Karpas-422 (cell line): ENCODE data around the gene ABHD17A. TPM values are rescaled to one million over a fixed set of nuclear protein-coding genes. Genes with fewer than 3 reads are reported as not detected.

ENCODE experiments used
- DNase-seq: peaks from one replicate; pipeline ENCODE4 v3.0.0-alpha.2; 2015
- H2AFZ ChIP-seq: fragments of 200-600 bp; sonication (generic); 2 replicates; pipeline ENCODE4 v1.6.1; 2014; ENCODE audit warnings: antibody characterized with exemption, low read length, mixed read lengths
- H3K27ac ChIP-seq: fragments of 200-600 bp; sonication (generic); 2 replicates; pipeline ENCODE4 v1.5.1; 2014; ENCODE audit warnings: mild to moderate bottlenecking, low read length, moderate library complexity
- H3K27me3 ChIP-seq: fragments of 200-600 bp; sonication (generic); 2 replicates; pipeline ENCODE4 v1.6.1; 2014; ENCODE audit warnings: low read length, mixed read lengths
- H3K36me3 ChIP-seq: fragments of 200-600 bp; sonication (generic); 2 replicates; pipeline ENCODE4 v1.6.1; 2014; ENCODE audit warnings: low read length, mixed read lengths; ENCODE audit not compliant: insufficient read depth
- H3K4me1 ChIP-seq: fragments of 200-600 bp; sonication (generic); 2 replicates; pipeline ENCODE4 v1.6.1; 2014; ENCODE audit warnings: mild to moderate bottlenecking, low read length, mixed read lengths
- H3K4me2 ChIP-seq: fragments of 200-600 bp; sonication (generic); 2 replicates; pipeline ENCODE4 v1.6.1; 2014; ENCODE audit warnings: low read length, low read depth, mild to moderate bottlenecking; ENCODE audit not compliant: poor library complexity, severe bottlenecking
- H3K4me3 ChIP-seq: fragments of 200-600 bp; sonication (generic); 2 replicates; pipeline ENCODE4 v1.5.1; 2014; ENCODE audit warnings: mild to moderate bottlenecking, antibody characterized with exemption, low read length, mixed read lengths
- H3K79me2 ChIP-seq: fragments of 200-600 bp; sonication (generic); 2 replicates; pipeline ENCODE4 v1.6.1; 2014; ENCODE audit warnings: mild to moderate bottlenecking, low read length, mixed read lengths
- H3K9ac ChIP-seq: fragments of 200-600 bp; sonication (generic); 2 replicates; pipeline ENCODE4 v1.6.0; 2014; ENCODE audit warnings: low read length
- H3K9me2 ChIP-seq: fragments of 200-600 bp; sonication (generic), shearing (Covaris generic); replicated peaks from 2 replicates; pipeline ENCODE4 v1.6.0; 2014; ENCODE audit warnings: mild to moderate bottlenecking, low read length, moderate library complexity; ENCODE audit not compliant: insufficient read depth
- H3K9me3 ChIP-seq: fragments of 300-700, 200-600 bp; sonication (generic); 2 replicates; pipeline ENCODE4 v1.6.1; 2014; ENCODE audit warnings: low read length, mixed read lengths
- H4K20me1 ChIP-seq: fragments of 200-600 bp; sonication (generic); 2 replicates; pipeline ENCODE4 v1.6.1; 2014; ENCODE audit warnings: mild to moderate bottlenecking, antibody characterized with exemption, low read length, low read depth; ENCODE audit not compliant: insufficient read depth
- total RNA-seq: library from RNA; depleted of rRNA; stranded (reverse); fragments of >200 nt; shearing (Covaris generic); gene quantifications from 2 replicates; pipeline ENCODE4 v1.2.3, GENCODE V29; 2014; ENCODE audit warnings: low replicate concordance

The ABHD17A gene
- total RNA-seq, 1 experiment from 2014 or later, result 52.5 TPM

DNA sequence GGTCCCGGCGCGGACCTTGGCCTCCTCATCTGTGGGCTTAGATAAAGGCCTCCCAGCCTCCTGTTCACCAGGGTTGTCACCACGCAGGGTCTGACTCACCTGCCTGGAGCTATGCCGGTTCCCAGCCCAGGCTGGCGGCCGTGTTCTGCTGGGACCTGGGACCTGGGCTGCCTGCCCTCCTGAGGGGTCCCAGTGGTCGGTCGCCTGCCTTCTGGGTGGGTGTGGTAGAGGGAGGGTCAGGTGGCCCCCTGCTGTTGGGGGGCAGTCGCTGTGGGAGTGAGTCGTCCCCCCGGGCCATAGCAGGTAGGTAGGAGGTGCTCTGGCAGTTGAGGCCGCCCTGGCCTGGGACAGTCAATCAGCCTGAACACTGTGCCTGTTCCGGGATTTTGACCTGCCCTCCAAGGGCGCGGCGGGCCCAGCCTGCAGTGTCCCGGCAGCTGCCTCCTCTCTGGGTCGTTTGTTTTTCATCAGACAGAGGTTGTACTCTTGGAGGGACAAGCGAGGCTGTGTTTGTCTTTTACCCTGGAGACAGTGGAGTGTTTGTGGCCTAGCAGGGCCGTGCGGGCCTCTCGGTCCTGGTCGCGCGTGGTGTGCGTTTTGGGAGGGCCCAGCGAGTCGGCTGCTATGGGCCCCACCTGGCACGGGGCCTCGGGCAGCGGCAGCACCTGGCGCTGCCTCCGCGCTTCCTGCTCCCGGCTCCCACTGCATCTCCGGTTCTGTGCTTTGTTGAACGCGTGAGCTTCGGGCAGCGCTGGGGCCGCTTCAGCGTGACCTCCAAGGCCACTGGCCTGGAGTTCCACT lies 22.5 kb upstream of the ABHD17A start:
- H2AFZ ChIP-seq, result no peak overlapping the region
- DNase-seq, result no peak
- H3K9ac ChIP-seq, result no peak overlapping the region
- no peaks in the 10 kb centered on the region for H3K36me3 ChIP-seq
- no peaks in the 10 kb centered on the region for H3K9me3 ChIP-seq
- peaks cover 29% of the 10 kb centered on the region for H3K4me1 ChIP-seq
- peaks cover 60% of the 10 kb centered on the region for H3K79me2 ChIP-seq
- H3K4me3 ChIP-seq, result no peak overlapping the region
- no peaks in the 10 kb centered on the region for H3K27me3 ChIP-seq
- H3K4me2 ChIP-seq, result no peak overlapping the region
- H4K20me1 ChIP-seq, result no peaks in the 10 kb centered on the region
- H3K9me2 ChIP-seq, result no peaks in the 10 kb centered on the region
- H3K27ac ChIP-seq, result no peak overlapping the region

DNA sequence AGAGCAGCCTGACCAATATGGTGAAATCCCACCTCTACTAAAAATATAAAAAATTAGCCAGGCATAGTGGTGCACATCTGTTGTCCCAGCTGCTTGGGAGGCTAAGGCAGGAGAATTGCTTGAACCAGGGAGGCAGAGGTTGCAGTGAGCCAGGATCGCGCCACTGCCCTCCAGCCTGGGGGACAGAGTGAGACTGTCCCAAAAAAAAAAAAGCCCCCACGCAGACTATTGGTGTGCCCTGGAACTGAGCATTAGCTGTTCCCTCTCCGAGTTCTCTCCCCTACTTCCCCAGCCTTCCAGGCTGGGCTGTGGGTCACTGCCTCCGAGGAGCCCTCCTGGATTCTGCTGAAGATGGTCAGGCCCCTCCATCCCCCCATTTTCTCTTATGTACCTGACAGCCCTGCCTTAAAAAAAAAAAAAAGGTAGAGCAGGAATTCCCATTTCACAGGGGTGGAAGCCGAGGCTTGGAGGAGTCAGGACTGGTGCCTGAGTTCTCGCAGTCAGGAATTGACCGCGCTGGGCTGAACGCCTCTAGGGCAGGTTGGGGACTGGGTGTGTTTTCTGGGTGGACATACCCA lies 21.8 kb upstream of the ABHD17A start:
- Histone ChIP-seq H3K9ac (no peak overlapping the region), H3K79me2 (peaks cover 57% of the 10 kb centered on the region), H3K27me3 (no peaks in the 10 kb centered on the region), H3K9me3 (no peaks in the 10 kb centered on the region), H3K9me2 (no peaks in the 10 kb centered on the region), H3K4me2 (no peak overlapping the region), H3K4me1 (peaks cover 29% of the 10 kb centered on the region), H3K27ac (no peak overlapping the region), H3K4me3 (no peak overlapping the region), H2AFZ (no peak overlapping the region), H3K36me3 (no peaks in the 10 kb centered on the region), H4K20me1 (no peaks in the 10 kb centered on the region)
- DNase-seq, result no peak

DNA sequence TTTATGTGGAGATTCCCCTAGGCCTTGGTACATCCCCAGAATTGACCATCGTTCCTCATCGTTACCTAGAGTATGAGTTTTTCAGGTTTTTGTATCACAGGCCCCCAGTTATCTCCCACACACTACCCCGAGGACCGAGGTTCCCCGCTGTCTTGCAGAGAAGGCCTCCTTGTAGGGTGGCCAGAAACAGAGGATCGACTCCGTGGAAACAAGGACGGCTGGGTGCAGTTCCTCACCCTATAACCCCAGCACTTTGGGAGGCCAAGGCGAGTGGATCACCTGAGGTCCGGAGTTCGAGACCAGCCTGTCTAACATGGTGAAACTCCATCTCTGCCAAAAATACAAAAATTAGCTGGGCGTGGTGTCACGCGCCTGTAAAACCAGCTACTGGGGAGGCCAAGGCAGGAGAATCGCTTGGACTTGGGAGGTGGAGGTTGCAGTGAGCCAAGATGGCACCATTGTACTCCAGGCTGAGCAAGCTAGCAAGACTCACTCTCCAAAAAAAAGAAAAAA lies 20.6 kb upstream of the ABHD17A start:
- H3K9ac ChIP-seq, result peak overlapping the region; percentile 79
- H3K9me2 ChIP-seq, result no peaks in the 10 kb centered on the region
- H3K27me3 ChIP-seq, result no peaks in the 10 kb centered on the region
- peaks cover 45% of the 10 kb centered on the region for H3K79me2 ChIP-seq
- no peak overlapping the region for H2AFZ ChIP-seq
- peak overlapping the region; percentile 76 for H3K4me3 ChIP-seq
- H3K4me2 ChIP-seq, result peak overlapping the region; percentile 84
- no peaks in the 10 kb centered on the region for H3K9me3 ChIP-seq
- H3K36me3 ChIP-seq, result no peaks in the 10 kb centered on the region
- peaks cover 29% of the 10 kb centered on the region for H3K4me1 ChIP-seq
- H3K27ac ChIP-seq, result no peak overlapping the region
- no peaks in the 10 kb centered on the region for H4K20me1 ChIP-seq
- no peak for DNase-seq

DNA sequence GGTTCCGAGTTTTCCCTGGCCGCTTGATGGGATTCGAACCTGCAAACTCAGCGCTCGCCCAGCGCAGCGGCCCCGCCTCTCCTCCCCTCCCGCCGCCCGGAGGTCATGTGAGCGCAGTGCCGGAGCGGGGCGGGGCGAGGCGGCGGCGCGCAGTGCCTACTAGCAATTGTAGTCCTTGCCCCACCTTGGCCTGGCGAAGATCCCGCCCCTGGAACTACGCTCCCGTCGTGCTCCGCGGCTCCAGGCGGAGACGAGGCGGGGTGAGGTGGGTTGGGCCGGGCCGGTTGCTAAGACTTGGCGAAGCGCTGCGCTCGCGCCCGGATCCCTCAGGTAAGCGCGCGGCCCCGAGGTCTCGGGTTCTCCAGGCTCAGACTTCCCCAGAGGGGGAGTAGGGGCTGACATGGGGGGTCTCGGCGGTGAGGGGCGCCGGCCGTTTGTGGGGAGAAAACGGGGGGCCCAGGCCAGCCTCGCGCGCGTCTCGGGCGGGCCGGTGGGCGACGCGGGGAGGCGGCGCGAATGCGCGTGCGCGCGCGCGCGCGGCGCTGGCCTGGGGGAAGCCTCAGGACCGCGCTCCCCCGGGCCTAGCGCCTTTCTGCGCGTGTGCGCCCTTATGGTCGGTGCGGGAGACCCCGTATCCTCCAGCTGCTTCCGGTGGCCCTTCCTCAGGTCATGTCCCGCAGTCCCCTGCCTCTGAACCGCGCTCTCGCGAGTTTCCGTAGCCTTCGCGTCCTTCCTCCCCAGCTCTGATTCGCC lies 20.0 kb upstream of the ABHD17A start, which contains the start of the genes ADAT3 and SCAMP4:
TSS of gene ADAT3 (plus strand) at position 290 of the 753 bp plus-strand sequence. CDS start 6,649 bp downstream, outside the sequence.
TSS of gene SCAMP4 (plus strand) at position 290 of the 753 bp plus-strand sequence. CDS start 9,621 bp downstream, outside the sequence.
- H3K27me3 ChIP-seq, result no peaks in the 10 kb centered on the region
- peaks cover 29% of the 10 kb centered on the region for H3K4me1 ChIP-seq
- peak within 1 kb of the TSS; percentile 84 for H3K4me2 ChIP-seq
- no peaks in the 10 kb centered on the region for H4K20me1 ChIP-seq
- H3K9me2 ChIP-seq, result no peaks in the 10 kb centered on the region
- peak within 1 kb of the TSS; percentile 76 for H3K4me3 ChIP-seq
- H2AFZ ChIP-seq, result peak within 1 kb of the TSS; percentile 29
- peak within 1 kb of the TSS; percentile 60 for H3K27ac ChIP-seq
- no peaks in the 10 kb centered on the region for H3K36me3 ChIP-seq
- H3K9me3 ChIP-seq, result no peaks in the 10 kb centered on the region
- H3K9ac ChIP-seq, result peak within 1 kb of the TSS; percentile 79
- H3K79me2 ChIP-seq, result peaks cover 43% of the 10 kb centered on the region
- peak; percentile 100 for DNase-seq

DNA sequence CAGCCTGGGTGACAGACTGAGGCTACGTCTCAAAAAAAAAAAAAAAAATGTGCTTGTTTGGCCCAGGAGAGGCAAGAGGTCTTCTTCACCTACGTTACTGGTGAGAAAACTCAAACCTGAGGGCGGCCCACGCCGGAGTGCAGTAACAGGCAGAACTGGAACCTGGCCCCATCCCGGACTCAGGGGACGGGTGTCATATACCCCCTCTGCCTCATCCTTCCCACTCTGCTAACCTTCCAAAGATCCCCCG lies 19.5 kb upstream of the ABHD17A start:
- Histone ChIP-seq H3K27ac (peak overlapping the region; percentile 60), H3K4me3 (peak overlapping the region; percentile 76), H3K9me3 (no peaks in the 10 kb centered on the region), H3K4me1 (peaks cover 29% of the 10 kb centered on the region), H4K20me1 (no peaks in the 10 kb centered on the region), H2AFZ (peak overlapping the region; percentile 29), H3K79me2 (peaks cover 38% of the 10 kb centered on the region), H3K36me3 (no peaks in the 10 kb centered on the region), H3K9ac (peak overlapping the region; percentile 72), H3K27me3 (no peaks in the 10 kb centered on the region), H3K9me2 (no peaks in the 10 kb centered on the region), H3K4me2 (peak overlapping the region; percentile 59)
- DNase-seq, result no peak

DNA sequence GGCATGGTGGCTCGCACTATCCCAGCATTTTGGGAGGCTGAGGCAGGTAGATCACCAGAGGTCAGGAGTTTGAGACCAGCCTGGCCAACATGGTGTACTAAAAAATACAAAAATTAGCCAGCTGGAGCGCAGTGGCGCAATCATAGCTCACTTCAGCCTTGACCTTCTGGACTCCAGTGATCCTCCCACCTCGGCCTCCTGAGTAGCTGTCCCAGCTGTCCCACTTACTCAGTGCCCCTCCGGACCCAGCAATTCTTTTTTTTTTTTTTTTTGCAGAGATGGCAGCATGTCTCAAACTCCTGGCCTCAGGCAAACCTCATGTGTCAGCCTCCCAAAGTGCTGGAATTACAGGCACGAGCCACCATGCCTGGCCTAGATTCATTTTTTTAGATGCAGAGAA lies 17.6 kb upstream of the ABHD17A start:
- peaks cover 24% of the 10 kb centered on the region for H3K79me2 ChIP-seq
- peaks cover 29% of the 10 kb centered on the region for H3K4me1 ChIP-seq
- no peaks in the 10 kb centered on the region for H3K9me2 ChIP-seq
- no peak for DNase-seq
- no peaks in the 10 kb centered on the region for H3K36me3 ChIP-seq
- H3K27ac ChIP-seq, result no peak overlapping the region
- peak overlapping the region; percentile 59 for H3K4me2 ChIP-seq
- no peak overlapping the region for H3K9ac ChIP-seq
- H3K4me3 ChIP-seq, result no peak overlapping the region
- no peaks in the 10 kb centered on the region for H3K9me3 ChIP-seq
- no peaks in the 10 kb centered on the region for H4K20me1 ChIP-seq
- no peak overlapping the region for H2AFZ ChIP-seq
- no peaks in the 10 kb centered on the region for H3K27me3 ChIP-seq

DNA sequence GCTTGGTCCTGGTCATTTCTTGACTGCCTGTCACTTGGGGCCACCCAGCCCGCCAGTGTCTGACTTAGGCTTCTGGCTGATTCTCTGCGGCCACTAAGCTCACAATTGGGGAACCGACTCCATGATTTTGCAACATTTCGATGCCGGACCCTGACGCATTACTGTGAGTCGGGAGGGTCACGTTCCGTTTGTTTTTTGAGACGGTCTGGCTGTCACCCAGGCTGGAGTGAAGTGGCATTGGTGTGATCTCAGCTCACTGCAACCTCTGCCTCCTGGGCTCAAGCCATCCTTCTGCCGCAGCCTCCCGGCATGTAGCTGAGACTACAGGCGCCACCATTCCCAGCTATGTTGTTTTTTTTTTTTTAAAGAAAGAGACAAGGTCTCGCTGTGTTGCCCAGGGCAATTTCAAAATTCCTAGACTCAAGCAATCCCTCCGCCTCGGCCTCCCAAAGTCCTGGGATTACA lies 16.7 kb upstream of the ABHD17A start:
- peaks cover 14% of the 10 kb centered on the region for H3K79me2 ChIP-seq
- no peak overlapping the region for H2AFZ ChIP-seq
- no peak overlapping the region for H3K27ac ChIP-seq
- H3K4me3 ChIP-seq, result no peak overlapping the region
- no peaks in the 10 kb centered on the region for H3K27me3 ChIP-seq
- H3K4me2 ChIP-seq, result no peak overlapping the region
- no peak for DNase-seq
- H3K9me2 ChIP-seq, result no peaks in the 10 kb centered on the region
- H3K36me3 ChIP-seq, result no peaks in the 10 kb centered on the region
- H3K9me3 ChIP-seq, result no peaks in the 10 kb centered on the region
- no peaks in the 10 kb centered on the region for H4K20me1 ChIP-seq
- H3K4me1 ChIP-seq, result peaks cover 38% of the 10 kb centered on the region
- no peak overlapping the region for H3K9ac ChIP-seq

DNA sequence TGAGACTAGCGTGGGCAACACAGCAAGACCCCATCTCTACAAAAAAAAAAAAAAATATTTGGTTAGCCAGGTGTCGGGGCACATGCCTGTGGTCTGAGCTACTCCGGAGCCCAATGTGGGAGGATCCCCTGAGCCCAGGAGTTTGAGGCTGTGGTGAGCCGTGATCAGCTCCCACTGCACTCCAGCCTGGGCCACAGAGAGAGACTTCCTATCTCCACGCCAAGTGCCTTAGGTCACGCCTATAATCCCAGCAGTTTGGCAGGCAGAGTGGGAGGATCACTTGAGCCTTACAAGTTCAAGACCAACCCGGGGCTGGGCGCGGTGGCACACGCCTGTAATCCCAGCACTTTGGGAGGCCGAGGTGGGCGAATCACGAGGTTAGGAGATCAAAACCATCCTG lies 11.2 kb upstream of the ABHD17A start:
- DNase-seq, result no peak
- H3K79me2 ChIP-seq, result no peaks in the 10 kb centered on the region
- H3K4me2 ChIP-seq, result no peak overlapping the region
- no peak overlapping the region for H2AFZ ChIP-seq
- no peak overlapping the region for H3K4me3 ChIP-seq
- H3K9me3 ChIP-seq, result no peaks in the 10 kb centered on the region
- no peaks in the 10 kb centered on the region for H4K20me1 ChIP-seq
- H3K27ac ChIP-seq, result no peak overlapping the region
- no peaks in the 10 kb centered on the region for H3K36me3 ChIP-seq
- H3K9ac ChIP-seq, result no peak overlapping the region
- peaks cover 13% of the 10 kb centered on the region for H3K4me1 ChIP-seq
- H3K27me3 ChIP-seq, result no peaks in the 10 kb centered on the region
- no peaks in the 10 kb centered on the region for H3K9me2 ChIP-seq
